C4-2B (cell line): Measurements from ENCODE around the gene COX5A.

Experiments used
- CTCF ChIP-seq: fragments of 450-650 bp; conservative IDR thresholded peaks from 2 replicates; pipeline ENCODE4 v1.5.1; 2017; ENCODE audit warnings: mild to moderate bottlenecking
- ZFX ChIP-seq: fragments of 450-650 bp; IDR thresholded peaks from 2 replicates; pipeline ENCODE4 v1.6.1; 2017

- no peak for TF ChIP-seq ZFX
- no peak for TF ChIP-seq CTCF
These were observed 41.6 kb downstream of the COX5A start for GRCh38 chr15:74896316-74896715.
